ENCODE measurements around the gene ROPN1.

- TF ChIP-seq CTCF (IDR thresholded peaks at IDR 0.05) (peak in 2 of 6 experiments; percentile 9), POLR2A (IDR thresholded peaks at IDR 0.05) (peak in 1 of 2 donors; percentile 64)
These were observed 31.0 kb downstream of the ROPN1 start, which contains the start of gene CCDC14 for GRCh38 chr3:123960781-123961507.

All from Peyer's patch (tissue), 4 donors.